Astrocyte (in vitro differentiated cells and primary cell): ENCODE measurements around the gene ADCK1. TPM values are rescaled to one million over a fixed set of nuclear protein-coding genes. Genes with fewer than 3 reads are reported as not detected.

Experiments used
- DNase-seq: peaks from one replicate; pipeline ENCODE4 v3.0.0-alpha.2; 2010; ENCODE audit warnings: low read depth
- FAIRE-seq: peaks from 2 replicates; lab custom pipeline; 2011; peaks lifted over from hg19 to GRCh38; lab: Jason Lieb, UNC
- H2AFZ ChIP-seq: 2 replicates; pipeline ENCODE4 v1.6.0; 2012; ENCODE audit warnings: low read depth, low read length, inconsistent platforms
- H3K27ac ChIP-seq: 2 replicates; pipeline ENCODE4 v1.5.1; 2011; ENCODE audit warnings: low read depth, low read length, inconsistent platforms
- H3K27me3 ChIP-seq: 2 replicates; pipeline ENCODE4 v1.6.0; 2011; ENCODE audit warnings: low read length, inconsistent platforms; ENCODE audit not compliant: insufficient read depth
- H3K36me3 ChIP-seq: 2 replicates; pipeline ENCODE4 v1.5.1; 2011; ENCODE audit warnings: low read length, inconsistent platforms; ENCODE audit not compliant: insufficient read depth
- H3K4me1 ChIP-seq: 2 replicates; pipeline ENCODE4 v1.5.1; 2011; ENCODE audit warnings: low read length, inconsistent platforms; ENCODE audit not compliant: insufficient read depth
- H3K4me2 ChIP-seq: 2 replicates; pipeline ENCODE4 v1.6.0; 2012; ENCODE audit warnings: low read length, inconsistent platforms
- H3K4me3 ChIP-seq: 2 replicates; pipeline ENCODE4 v1.5.1; 2011; ENCODE audit warnings: low read depth, mild to moderate bottlenecking, low read length, inconsistent platforms; ENCODE audit not compliant: insufficient read depth
- H3K79me2 ChIP-seq: 2 replicates; pipeline ENCODE4 v1.6.0; 2012; ENCODE audit warnings: mild to moderate bottlenecking, low read length, inconsistent platforms; ENCODE audit not compliant: insufficient read depth
- H3K9ac ChIP-seq: 2 replicates; pipeline ENCODE4 v1.6.0; 2012; ENCODE audit warnings: mild to moderate bottlenecking, low read length, inconsistent platforms
- H3K9me3 ChIP-seq: 2 replicates; pipeline ENCODE4 v1.5.1; 2012; ENCODE audit warnings: low read depth, mild to moderate bottlenecking, low read length, inconsistent platforms; ENCODE audit not compliant: insufficient read depth
- H4K20me1 ChIP-seq: 2 replicates; pipeline ENCODE4 v1.6.0; 2012; ENCODE audit warnings: low read length, inconsistent platforms; ENCODE audit not compliant: insufficient read depth
- H3K27ac Mint-ChIP-seq: one replicate; pipeline ENCODE4 v1.8.0; 2021; ENCODE audit warnings: mild to moderate bottlenecking, mixed read lengths; ENCODE audit not compliant: unreplicated experiment
- H3K27me3 Mint-ChIP-seq: one replicate; pipeline ENCODE4 v1.8.0; 2021; ENCODE audit warnings: low read depth, mixed read lengths; ENCODE audit not compliant: unreplicated experiment
- H3K36me3 Mint-ChIP-seq: one replicate; pipeline ENCODE4 v1.8.0; 2021; ENCODE audit warnings: low read depth, mixed read lengths; ENCODE audit not compliant: unreplicated experiment
- H3K4me1 Mint-ChIP-seq: one replicate; pipeline ENCODE4 v1.8.0; 2021; ENCODE audit warnings: low read depth, mixed read lengths; ENCODE audit not compliant: unreplicated experiment
- H3K4me3 Mint-ChIP-seq: one replicate; pipeline ENCODE4 v1.8.0; 2021; ENCODE audit warnings: mild to moderate bottlenecking, moderate library complexity, mixed read lengths; ENCODE audit not compliant: unreplicated experiment
- H3K9me3 Mint-ChIP-seq: one replicate; pipeline ENCODE4 v1.8.0; 2021; ENCODE audit warnings: mild to moderate bottlenecking, mixed read lengths; ENCODE audit not compliant: unreplicated experiment
- CTCF ChIP-seq: IDR thresholded peaks from 2 replicates; pipeline ENCODE4 v1.5.1; 2011; ENCODE audit warnings: low read depth, mild to moderate bottlenecking, inconsistent platforms, low read length, moderate library complexity; ENCODE audit not compliant: insufficient read depth
- EZH2 ChIP-seq: IDR thresholded peaks from 2 replicates; pipeline ENCODE4 v1.6.1; 2012; ENCODE audit warnings: mild to moderate bottlenecking, low read length, inconsistent platforms; ENCODE audit not compliant: insufficient read depth
- total RNA-seq: library from RNA; stranded (reverse); gene quantifications from 2 replicates; pipeline ENCODE4 v1.2.1, GENCODE V29; 2021

The ADCK1 gene
- total RNA-seq, 1 donor from 2014 or later, result 5.8 TPM

GRCh38 chr14:77872983-77873382 is 73.1 kb downstream of the ADCK1 start:
- Histone ChIP-seq H3K36me3 (no peaks in the 10 kb centered on the region), H3K27me3 (no peaks in the 10 kb centered on the region), H3K79me2 (no peaks in the 10 kb centered on the region), H2AFZ (no peak overlapping the region), H4K20me1 (no peaks in the 10 kb centered on the region), H3K4me2 (no peak overlapping the region), H3K27ac (no peak overlapping the region), H3K4me1 (no peaks in the 10 kb centered on the region), H3K9me3 (no peaks in the 10 kb centered on the region), H3K4me3 (no peak overlapping the region), H3K9ac (no peak overlapping the region)
- DNase-seq, result no peak
- Mint-ChIP-seq H3K27ac (no peak overlapping the region), H3K36me3 (peaks cover 28% of the 10 kb centered on the region), H3K4me3 (no peak overlapping the region), H3K27me3 (no peaks in the 10 kb centered on the region), H3K9me3 (peaks cover 11% of the 10 kb centered on the region), H3K4me1 (no peaks in the 10 kb centered on the region)
- no peak for TF ChIP-seq CTCF
- TF ChIP-seq EZH2, result no peak
- no peak for FAIRE-seq

DNA sequence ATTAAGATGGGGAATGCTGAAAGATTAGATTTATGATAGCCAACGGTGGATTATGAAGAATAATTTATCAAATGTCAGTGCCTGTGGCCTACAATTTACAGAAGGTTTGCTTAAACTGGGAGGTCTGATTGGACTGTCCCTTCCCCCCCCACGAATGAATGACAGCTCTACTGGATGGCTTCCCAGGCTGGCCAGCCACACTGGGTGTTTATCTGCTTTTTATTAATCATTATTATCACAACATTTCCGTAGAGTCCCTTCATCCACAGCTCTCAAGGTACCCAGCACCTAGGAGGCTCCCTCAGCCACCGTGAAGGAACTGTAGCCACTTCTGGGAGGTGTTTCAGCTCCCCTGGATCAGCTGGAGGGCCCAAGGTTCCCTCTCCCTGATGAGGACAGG is 78.9 kb downstream of the ADCK1 start:
- H3K79me2 ChIP-seq, result no peaks in the 10 kb centered on the region
- H2AFZ ChIP-seq, result no peak overlapping the region
- no peak overlapping the region for H3K4me3 ChIP-seq
- no peaks in the 10 kb centered on the region for H4K20me1 ChIP-seq
- Mint-ChIP-seq H3K27ac (no peak overlapping the region), H3K9me3 (peaks cover 8% of the 10 kb centered on the region), H3K36me3 (peaks cover 11% of the 10 kb centered on the region), H3K27me3 (no peaks in the 10 kb centered on the region), H3K4me3 (no peak overlapping the region), H3K4me1 (peaks cover 7% of the 10 kb centered on the region)
- no peak overlapping the region for H3K9ac ChIP-seq
- no peaks in the 10 kb centered on the region for H3K36me3 ChIP-seq
- no peaks in the 10 kb centered on the region for H3K9me3 ChIP-seq
- DNase-seq (no peak), FAIRE-seq (no peak)
- no peaks in the 10 kb centered on the region for H3K27me3 ChIP-seq
- H3K4me2 ChIP-seq, result no peak overlapping the region
- no peak overlapping the region for H3K27ac ChIP-seq
- TF ChIP-seq EZH2 (no peak), CTCF (no peak)
- H3K4me1 ChIP-seq, result no peaks in the 10 kb centered on the region

DNA sequence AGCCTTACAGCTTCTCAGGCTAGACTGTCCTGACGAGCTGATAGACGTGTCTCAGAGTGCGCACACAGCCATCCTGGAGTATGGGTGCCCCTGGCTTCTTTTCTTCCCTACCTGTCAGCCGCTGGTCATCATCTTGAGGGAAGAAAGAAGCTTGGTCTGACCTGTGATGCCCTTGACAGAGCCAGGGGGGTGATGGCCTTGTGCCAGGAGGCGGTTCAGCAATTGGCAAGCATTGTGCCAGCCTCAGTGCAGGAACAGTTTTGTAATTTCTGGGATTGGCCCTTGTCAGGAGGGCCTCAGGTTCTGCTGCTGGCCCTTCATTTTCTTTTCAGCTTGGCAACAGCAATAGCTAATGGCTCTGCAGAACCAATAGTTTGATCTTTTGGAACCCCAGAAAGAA is 80.1 kb downstream of the ADCK1 start:
- DNase-seq (no peak), FAIRE-seq (no peak)
- Histone ChIP-seq H3K27ac (no peak overlapping the region), H3K79me2 (no peaks in the 10 kb centered on the region), H2AFZ (no peak overlapping the region), H3K9me3 (no peaks in the 10 kb centered on the region), H3K9ac (no peak overlapping the region), H4K20me1 (no peaks in the 10 kb centered on the region), H3K4me3 (no peak overlapping the region), H3K4me1 (no peaks in the 10 kb centered on the region), H3K27me3 (no peaks in the 10 kb centered on the region), H3K4me2 (no peak overlapping the region), H3K36me3 (no peaks in the 10 kb centered on the region)
- Mint-ChIP-seq H3K4me1 (peaks cover 7% of the 10 kb centered on the region), H3K27me3 (no peaks in the 10 kb centered on the region), H3K9me3 (peaks cover 4% of the 10 kb centered on the region), H3K27ac (no peak overlapping the region), H3K4me3 (no peak overlapping the region), H3K36me3 (peaks cover 6% of the 10 kb centered on the region)
- TF ChIP-seq CTCF (no peak), EZH2 (no peak)
